Activated naive CD8-positive, alpha-beta T cell treated with anti-CD3 and anti-CD28 coated beads, Interleukin-2, amount 50 U/mL, for 16 hours (primary cell): ENCODE measurements around the gene LTO1.

ENCODE experiments used
- DNase-seq: peaks from one replicate; pipeline ENCODE4 v3.0.0-alpha.2; 2020; ENCODE audit warnings: low read depth, low spot score

LTO1 gene

GRCh38 chr11:69657911-69658625, 17.1 kb downstream of the LTO1 start:
- no peak for DNase-seq

DNA sequence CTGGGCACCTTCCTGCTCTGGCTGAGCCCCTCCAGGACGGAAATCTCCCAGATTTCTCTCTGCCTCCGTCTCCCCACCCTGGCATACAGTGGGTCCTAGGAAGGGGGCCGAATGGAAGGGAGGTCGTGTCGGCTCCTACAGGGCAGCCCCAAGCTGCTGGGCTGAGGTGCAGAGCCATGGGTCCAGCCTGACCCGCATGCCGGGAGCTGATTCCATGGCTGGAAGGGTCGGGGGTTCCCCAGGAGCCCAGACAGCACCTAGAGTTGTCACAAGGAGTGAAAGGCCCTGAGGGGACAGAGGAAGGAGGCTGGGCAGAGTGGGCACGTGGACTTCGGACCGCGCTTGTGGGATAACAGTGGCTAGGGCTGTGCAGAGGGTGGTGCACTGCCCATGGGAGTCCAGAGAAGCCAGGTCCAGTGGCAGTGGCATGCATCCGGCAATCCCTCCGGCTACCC, 17.7 kb downstream of the LTO1 start:
- no peak for DNase-seq

DNA sequence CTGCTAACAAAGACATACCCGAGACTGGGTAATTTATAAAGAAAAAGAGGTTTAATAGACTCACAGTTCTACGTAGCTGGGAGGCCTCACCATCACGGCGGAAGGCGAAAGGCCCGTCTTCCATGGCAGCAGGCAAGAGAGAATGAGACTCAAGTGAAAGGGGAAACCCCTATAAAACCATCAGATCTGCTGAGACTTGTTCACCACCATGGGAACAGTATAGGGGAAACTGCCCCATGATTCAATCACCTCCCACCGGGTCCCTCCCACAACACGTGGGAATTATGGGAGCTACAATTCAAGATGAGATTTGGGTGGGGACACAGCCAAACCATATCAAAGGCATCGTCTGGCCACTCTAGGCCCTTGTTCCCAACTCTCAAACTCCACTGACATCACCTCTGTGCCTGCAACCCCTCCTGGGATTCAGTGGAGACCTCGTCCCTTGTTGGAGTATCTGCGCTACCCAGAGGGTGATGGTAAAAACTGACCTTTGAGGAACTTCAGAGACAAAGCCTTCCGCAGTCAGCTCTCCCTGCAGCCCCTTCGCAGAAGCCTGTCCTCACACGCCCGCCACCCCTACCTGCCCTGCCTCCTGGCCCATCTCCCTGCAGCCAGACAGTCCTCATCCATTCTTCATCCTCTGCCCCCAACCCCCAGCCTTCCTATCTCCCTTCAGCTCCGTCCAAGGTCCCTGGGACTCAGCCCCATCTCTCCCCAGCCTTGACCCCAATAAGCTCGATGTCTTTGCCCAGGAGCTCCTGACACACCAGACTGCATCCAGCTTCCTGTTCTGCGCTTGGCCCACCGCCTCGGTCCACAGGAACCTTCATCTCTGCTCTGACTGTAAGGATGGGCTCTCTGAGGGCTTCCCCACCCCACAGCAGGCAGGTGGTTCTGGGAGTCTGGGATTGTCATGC, 18.4 kb downstream of the LTO1 start:
- no peak for DNase-seq

DNA sequence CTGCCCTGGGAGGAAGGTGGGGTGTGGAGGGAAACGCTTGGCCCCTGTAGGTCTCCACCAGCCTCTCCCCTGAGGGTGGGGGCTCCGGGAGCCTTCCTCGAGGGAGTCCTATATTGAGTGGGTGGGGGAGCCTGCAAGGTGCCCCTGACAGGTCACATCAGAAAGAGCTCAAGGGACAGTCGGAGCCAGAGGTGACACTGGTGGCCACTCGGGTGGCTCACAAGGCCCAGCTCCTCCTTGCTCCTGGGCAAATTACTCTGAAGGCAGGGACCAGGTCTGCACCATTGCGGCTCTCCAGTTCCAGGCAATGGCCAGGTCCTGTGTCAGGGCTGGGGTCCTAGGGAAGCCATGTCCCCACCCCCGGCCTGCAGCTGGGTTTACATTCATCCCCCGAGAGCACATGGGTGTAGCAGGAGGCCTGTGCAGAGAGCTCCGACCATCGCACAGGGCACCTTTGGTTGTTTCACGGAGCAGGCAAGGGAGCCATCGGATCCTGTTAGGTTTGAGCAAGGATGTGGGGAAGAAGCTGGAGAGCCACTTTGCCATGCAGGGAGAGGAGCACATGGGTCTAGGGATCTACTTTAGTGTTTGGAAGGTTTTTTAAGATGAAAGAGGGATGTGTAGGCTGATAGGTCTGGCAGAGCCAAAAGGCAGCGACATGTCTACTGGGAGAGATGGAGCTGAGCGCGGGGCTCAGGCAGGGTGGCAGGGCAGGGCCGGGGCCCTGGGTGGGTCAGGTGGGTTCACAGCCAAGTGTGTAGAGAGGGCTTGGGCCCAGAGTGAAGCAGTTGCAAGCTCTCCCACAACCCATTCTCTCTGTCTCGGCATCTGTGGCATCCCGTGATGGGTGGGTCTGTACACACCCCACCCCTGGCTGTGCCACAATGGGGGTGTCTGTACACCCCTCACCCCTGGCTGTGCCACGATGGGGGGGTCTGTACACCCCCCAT, 19.4 kb downstream of the LTO1 start:
- DNase-seq = no peak

GRCh38 chr11:69654660-69655478, 20.3 kb downstream of the LTO1 start:
- DNase-seq = no peak

- no peak for DNase-seq
Observed at GRCh38 chr11:69654001-69654659, 21.0 kb downstream of the LTO1 start.

GRCh38 chr11:69653406-69653960, 21.7 kb downstream of the LTO1 start:
- no peak for DNase-seq

DNA sequence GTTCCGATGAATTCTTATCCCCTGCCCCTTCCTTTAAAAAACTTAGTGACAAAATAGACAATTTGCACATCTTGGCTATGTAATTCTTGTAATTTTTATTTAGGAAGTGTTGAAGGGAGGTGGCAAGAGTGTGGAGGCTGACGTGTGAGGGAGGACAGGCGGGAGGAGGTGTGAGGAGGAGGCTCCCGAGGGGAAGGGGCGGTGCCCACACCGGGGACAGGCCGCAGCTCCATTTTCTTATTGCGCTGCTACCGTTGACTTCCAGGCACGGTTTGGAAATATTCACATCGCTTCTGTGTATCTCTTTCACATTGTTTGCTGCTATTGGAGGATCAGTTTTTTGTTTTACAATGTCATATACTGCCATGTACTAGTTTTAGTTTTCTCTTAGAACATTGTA, 22.2 kb downstream of the LTO1 start:
- no peak for DNase-seq

DNA sequence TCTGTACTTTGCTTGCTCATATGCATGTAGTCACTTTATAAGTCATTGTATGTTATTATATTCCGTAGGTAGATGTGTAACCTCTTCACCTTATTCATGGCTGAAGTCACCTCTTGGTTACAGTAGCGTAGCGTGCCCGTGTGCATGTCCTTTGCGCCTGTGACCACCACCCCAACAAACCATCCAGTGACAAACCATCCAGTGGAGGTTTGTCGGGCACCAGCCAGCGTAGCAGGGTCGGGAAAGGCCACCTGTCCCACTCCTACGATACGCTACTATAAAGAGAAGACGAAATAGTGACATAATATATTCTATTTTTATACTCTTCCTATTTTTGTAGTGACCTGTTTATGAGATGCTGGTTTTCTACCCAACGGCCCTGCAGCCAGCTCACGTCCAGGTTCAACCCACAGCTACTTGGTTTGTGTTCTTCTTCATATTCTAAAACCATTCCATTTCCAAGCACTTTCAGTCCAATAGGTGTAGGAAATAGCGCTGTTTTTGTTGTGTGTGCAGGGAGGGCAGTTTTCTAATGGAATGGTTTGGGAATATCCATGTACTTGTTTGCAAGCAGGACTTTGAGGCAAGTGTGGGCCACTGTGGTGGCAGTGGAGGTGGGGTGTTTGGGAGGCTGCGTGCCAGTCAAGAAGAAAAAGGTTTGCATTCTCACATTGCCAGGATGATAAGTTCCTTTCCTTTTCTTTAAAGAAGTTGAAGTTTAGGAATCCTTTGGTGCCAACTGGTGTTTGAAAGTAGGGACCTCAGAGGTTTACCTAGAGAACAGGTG, 23.1 kb downstream of the LTO1 start:
- DNase-seq = no peak

DNA sequence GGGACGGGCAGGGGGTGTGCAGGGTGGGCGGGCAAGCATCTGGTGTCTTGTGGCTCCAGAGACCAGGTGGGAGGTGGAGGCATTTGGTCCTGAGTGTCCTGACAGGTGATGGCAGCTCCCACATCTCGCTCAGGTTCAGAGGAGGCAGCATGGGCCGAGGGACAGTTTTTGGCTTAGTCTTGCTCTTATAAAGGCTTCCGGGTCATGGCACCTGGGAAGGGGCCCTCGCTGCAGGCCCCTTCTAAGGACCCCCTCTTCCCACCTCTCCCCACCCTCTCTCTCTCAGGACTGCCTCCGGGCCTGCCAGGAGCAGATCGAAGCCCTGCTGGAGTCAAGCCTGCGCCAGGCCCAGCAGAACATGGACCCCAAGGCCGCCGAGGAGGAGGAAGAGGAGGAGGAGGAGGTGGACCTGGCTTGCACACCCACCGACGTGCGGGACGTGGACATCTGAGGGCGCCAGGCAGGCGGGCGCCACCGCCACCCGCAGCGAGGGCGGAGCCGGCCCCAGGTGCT, 24.3 kb downstream of the LTO1 start:
- DNase-seq = no peak

DNA sequence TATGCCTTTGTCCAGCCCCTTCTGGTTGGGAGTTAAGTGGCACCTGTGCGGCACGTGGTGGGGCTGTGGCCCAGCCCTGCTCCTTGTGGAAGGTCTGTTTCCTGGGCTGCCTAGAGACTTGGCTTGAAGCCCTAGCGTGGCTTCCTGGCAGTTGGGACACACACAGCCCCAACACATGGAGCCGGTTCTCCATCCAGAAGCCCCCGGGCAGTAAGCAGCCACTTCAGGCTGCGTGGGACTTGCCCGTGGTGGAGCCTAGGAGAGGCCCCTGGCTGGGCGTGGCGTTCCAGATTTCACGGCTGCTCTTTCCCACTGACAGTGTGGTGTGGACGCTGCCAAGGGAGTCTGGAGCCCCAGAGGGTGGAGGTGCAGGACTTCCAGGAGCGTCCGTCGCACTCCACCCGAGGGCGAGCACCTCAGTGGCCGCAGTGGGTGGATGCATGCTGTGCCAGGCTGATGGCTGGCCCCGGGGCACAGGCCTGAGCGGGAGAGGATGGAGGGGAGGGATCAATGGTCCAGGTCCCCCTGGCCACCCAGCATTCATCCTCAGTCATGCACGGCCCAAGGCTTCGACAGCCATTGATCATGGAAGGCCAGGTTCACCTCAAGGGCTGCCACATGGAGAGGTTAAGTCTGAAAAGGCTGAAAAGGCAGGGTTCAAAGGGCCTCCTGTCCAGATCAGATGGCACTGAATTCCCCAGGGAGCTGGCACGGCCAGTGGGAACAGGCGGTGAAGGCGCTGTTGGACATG, 24.9 kb downstream of the LTO1 start:
- DNase-seq = no peak

DNA sequence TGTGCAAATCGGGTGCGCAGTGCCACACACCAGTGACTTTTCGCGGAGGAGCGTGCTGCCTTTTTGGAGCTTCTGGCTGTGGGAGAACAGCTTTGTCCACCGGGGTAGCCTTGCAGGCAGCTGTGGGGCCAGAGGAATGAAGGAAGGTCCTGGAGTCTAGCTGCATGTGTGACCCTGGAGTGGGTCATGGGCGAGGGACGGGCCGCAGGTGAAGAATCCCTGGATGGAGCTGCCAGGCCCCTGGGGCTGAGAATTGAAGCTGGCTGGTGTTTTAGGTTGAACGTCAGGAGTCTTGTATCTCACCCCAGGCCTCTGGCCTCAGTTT, 25.6 kb downstream of the LTO1 start:
- DNase-seq = no peak

GRCh38 chr11:69648679-69649575, 26.2 kb downstream of the LTO1 start:
- no peak for DNase-seq

DNA sequence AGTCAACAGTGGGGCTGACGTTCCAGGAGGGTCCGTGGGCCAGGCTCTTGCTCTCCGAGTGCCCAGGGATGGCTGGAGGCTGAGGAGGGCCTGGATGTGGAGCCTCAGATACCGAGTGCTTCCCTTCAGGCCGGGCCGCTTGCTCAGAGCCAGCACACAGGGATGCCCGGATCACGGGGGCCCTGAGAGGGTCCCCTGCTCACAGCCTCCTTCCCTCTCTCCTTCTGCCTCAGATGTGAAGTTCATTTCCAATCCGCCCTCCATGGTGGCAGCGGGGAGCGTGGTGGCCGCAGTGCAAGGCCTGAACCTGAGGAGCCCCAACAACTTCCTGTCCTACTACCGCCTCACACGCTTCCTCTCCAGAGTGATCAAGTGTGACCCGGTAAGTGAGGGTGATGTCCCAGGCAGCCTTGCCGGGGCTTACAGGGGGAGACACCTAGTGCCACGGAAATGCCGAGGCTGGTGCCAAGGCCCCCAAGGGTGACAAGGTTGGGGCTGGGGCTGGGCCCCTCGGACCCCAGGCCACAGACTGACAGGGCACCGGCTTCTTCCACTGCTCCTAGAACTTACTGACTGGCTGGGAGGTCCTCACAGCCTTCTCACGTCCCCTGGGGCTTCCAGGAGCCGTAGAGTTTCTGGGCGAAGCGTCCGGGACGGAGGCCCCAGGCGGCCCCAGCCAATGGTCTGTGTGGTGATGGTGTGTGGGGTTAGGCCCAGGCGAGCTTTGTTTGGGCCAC, 27.2 kb downstream of the LTO1 start:
- DNase-seq = no peak

DNA sequence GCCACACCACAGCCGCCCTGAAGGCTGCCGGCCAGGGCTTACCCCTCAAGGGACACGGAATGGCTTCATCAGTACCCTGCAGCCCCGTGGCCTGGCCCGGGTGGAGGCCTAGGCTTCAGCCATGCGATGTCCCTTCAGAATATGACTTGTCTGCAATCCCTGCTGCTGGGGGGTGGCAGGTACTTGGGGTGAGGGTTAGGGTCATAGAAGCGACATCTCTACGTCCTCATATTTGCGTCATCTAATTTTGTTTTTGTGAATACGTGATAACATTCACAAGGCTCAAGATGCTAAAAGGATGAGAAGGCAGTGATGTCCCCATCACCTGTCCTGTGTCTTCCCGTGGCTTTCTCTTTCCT, 27.8 kb downstream of the LTO1 start:
- DNase-seq = no peak

- DNase-seq = no peak
Observed at GRCh38 chr11:69646493-69647389, 28.4 kb downstream of the LTO1 start.
